GM18909 (cell line): ENCODE results near the gene LIMK2.
"Not testable (repeated sequence)": the region's sequence is repeated elsewhere in the genome, so short reads cannot be mapped to it uniquely, and the experiment has no call there.

ENCODE experiments used
- ATAC-seq: cut with Tn5 transposase; IDR thresholded peaks from one replicate; pipeline ENCODE4 v1.9.1; 2021; ENCODE audit warnings: mild to moderate bottlenecking; ENCODE audit not compliant: unreplicated experiment, poor library complexity

The LIMK2 gene

DNA sequence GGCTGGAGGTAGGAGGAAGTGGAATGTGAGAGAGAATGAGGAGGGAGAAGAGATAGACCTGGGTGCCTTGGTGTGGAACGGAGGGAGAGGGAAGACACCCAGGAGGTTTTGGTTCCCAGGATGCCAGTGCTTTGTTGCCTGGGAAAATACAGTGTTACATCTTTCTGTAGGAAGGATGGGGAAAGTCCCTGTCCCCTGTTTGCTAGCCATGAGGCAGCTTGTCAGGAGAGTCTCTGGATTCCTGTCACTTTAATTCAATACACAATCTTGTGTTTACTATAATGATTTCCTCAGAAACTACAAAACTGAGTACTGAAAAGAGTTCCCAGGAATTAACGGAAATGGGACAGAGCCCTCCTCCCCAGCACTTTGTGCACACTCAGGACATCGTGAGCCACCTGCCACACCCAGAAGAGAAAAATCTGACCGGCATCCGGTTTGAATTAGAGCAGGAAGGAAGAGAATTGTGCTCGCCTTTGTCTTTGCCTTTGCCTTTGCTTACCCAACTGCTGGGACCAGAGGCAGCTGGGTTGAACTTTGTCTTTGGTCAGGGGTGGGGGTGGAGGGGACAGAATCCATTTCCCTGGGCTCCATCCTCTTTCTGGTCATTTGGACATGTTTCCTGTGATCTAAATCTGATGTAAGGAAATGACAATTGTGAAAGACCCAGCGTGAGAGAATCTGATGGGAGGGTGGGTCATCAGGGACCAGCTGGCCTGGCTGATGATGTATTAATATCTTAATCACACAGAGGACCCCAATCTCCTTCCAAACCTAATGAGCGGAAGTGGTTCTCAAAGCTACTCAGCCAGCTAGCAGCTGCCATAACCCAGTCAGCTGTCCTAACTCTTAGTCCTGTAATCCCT lies 1.3 kb upstream of the LIMK2 start:
- ATAC-seq: no peak

DNA sequence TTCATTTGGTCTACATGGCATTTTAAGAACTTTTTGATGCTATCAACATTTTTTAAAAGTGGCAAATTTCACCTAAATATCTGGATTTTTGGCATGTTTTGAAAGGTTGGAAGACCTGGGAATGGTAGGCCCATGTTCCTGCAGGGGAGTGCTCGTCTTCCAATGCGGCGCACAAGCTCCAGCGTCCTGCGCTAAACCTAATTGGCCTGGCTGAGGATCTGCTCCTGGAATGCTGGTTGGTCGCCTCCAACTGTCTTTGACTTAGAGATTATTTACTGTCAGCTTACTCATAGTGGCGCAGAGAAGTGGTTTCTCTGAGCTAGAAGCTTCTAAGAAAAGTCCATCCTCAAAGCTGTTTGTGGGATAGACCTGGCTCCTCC lies 626 bp upstream of the LIMK2 start:
- ATAC-seq: no peak

DNA sequence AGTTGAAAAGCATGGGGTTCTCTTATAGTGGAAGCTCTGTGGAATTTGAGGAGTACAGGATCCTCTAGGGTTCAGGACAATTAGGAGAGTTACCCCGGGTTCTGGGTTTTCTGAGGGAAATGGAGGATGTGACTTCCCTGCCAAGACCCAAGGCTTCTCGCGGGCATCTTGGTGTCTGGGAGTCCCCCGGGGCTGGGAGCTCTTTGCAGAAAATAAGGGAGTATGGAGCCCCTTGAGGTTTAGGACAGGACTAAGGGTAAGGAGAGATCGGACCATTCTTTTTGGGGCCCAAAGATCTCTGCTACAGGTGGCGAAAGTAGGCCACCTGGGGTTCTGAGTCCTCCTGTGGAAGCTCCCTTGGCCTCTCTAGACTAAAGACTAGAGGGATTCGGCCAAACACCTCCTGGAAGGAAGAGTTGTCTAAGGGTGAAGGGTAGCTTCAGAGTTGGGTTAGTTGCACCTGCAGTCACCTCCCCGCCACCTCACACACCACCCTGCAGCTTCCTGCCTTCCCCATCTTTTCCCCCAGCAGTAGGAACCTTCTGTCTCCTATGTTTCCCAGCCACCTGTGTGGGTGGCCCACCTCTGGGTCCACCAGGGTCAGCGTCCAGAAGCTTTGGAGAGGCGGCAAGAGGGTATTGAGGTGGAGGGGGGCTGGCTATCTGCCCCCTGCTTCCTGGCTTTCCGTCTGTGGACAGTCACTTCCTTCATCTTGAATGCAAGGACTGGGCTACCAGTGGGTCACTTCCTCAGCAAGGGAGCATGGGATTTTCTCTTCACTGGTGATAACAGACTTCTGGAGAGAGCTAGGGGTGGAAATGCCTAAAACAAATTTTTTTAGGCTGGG lies 908 bp downstream of the LIMK2 start:
- no peak for ATAC-seq

DNA sequence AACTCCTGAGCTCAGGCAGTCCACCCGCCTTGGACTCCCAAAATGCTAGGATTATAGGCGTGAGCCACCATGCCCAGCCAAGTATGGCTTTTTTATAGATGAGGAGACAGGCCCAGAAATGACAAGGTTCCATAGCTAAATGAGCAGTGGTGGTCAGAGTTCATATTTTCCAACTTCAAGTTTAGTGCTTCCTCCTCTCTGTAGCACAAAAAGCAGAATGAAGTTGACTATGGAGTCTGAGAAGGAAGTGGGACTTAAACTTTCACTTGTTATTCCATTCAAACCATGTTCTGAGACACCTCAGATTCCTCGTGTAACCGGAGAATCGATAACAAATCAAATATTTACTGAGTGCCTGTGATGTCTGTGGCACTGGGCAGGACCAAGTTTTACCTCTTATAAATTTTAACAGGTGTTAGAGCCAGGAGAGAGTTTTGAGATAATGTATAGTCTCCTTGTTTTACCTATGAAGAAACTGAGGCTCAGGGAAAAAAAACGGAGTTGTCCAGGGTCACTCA lies 3.0 kb downstream of the LIMK2 start:
- no peak for ATAC-seq

DNA sequence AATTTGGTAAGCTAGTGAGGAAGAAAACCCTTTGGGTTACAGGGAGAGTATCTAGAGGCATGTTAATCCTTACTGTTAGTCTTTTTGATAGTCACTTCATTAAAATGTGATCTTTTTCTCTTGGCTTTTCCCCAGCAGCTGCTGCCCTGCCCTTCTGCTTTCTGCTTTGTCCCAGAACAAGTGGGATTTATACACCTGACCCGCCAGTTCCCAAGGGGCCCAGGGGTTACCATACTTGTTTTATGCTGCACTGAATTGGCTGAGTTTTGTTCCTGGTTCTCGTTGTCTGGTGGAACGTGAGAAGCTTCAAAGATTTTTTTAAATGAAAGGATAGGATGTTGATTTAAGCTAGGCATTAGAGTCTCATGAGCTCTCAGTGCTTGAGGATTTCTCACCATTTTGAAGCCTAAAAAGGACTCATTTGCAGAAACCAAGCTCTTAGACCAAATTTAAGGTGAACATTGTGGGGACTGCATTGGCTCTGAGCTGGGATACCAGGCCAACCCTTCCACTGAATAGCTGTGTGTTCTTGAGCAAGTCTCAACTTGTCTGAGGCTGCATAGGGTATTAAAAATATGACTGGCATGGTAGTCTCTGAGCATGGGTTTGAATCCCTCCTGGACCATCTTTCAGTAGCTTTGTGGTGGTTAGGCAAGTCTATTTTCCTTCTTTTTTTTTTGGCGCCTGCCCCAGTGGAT lies 6.6 kb downstream of the LIMK2 start:
- ATAC-seq: no peak

DNA sequence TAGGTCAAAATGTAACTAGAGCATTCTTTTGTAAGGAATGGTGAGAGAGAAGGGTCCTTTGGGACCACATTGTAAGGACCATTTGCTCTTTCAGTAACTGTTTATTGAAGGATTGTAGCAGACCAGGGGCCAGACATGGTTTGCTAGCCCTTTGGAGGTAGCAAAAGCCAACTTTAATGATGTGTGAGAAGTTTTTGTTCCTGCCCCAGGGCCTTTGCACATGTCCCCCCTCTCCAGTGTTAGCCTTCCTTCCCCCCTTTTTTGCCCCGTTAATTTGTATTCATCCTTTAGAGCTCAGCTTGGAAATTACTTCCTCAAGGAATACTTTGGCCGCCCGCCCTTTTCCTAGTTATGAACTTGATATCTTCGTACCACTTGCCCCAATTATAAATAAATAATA lies 9.0 kb downstream of the LIMK2 start:
- no peak for ATAC-seq

DNA sequence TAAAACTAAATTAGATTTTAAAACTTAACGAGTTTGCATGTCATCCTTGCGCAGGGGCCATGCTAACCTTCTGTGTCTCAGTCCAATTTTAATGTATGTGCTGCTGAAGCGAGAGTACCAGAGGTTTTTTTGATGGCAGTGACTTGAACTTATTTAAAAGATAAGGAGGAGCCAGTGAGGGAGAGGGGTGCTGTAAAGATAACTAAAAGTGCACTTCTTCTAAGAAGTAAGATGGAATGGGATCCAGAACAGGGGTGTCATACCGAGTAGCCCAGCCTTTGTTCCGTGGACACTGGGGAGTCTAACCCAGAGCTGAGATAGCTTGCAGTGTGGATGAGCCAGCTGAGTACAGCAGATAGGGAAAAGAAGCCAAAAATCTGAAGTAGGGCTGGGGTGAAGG lies 10.6 kb downstream of the LIMK2 start:
- ATAC-seq: no peak

DNA sequence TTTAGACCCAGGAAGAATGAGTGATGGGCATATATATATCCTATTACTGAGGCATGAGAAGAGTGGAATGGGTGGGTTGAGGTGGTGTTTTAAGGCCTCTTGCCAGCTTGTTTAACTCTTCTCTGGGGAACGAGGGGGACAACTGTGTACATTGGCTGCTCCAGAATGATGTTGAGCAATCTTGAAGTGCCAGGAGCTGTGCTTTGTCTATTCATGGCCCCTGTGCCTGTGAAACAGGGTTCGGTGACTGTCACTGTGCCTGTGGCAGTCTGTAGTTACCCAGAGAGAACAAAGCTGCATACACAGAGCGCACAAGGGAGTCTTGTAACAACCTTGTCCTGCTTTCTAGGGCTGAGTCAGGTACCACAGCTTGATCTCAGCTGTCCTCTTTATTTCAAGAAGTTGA lies 11.7 kb downstream of the LIMK2 start:
- no peak for ATAC-seq

DNA sequence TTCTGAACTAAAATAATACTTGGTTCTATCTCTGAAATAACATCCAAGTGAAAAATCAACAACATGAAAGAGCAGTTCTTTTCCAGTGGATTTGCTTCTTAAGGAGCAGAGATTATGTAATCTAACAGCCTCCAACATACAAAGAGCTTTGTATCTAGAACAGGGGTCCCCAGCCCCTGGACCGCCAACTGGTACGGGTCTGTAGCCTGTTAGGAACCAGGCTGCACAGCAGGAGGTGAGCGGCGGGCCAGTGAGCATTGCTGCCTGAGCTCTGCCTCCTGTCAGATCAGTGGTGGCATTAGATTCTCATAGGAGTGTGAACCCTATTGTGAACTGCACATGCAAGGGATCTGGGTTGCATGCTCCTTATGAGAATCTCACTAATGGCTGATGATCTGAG lies 12.6 kb downstream of the LIMK2 start:
- not testable (repeated sequence) for ATAC-seq

DNA sequence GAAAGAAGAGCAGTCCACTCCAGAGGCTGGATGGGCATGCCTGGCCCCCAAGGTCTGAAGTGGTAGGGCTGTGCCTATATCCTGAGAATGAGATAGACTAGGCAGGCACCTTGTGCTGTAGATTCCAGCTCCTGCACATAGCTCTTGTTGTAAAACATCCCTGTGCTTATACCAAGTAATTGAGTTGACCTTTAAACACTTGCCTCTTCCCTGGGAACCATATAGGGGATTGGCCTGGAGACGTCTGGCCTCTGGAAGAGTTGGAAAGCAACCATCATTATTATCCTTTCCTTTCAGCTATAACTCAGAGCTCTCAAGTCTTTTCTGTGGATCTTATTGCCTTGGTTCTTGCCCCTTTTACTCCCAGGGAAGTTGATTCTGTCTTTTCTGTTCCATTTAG lies 15.1 kb downstream of the LIMK2 start:
- ATAC-seq: no peak

DNA sequence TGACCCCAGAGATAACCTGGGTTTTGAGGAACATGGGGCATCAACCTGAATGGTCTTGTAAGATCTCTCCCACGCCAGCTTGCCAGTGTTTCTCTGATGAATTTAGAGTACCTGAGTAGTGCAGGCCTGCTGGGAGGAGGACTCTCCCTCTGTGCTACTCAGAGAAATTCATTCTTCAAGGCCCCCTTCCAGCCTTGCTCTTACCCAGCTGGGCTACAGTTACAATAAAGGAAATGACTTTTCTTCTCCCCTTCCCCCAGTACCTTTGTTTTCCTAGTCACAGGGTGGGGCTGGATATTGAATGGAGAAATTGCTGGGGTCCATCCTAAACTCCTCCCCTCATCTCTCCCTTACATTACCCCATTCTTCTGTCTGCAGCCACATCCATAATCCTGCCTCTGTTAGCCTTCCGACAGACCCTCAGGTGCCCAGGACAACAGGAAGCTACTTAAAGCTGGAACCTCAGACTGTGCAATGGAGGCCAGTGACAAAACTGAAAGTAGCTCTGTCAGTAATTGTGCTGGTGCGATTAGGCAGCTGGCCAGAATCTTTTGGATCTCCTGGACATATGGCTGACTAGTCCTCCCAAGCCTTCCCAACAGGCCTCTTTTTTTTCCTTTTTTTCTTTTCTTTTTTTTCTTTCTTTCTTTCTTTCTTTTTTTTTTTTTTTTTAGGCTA lies 17.4 kb downstream of the LIMK2 start:
- ATAC-seq: no peak

DNA sequence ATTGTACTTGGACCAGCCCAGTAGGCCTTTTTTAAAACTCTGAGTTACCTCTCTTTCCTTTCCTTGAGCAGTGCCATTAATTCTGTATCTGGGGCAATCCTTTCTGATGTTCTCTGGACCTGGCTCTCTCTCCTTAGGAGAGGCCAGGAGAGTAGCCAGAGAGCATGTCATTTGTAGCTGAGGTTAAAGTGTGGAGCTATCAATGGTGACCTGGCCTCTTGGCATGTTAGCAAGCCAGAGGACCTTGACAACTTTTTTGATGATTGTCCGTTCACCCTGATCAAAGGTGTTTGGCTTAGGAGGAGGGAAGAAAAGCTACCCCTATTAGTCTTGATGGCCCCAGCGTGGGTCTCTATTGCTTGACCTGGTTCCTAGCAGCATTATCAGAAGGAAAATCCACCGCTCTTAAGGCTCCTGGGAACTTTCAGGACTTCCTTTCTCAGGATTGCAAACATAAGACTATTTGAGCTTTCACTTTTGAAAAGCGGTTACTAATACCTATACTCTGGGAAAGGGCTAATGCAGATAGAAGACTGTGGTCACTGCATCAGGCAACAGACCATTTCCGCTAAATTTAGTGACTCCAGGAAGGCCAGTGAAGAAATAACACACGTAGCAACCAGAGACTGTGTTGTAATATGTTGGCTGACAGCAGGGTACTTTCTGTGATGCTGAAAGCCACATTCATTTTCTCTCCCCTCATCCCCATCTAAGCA lies 18.2 kb downstream of the LIMK2 start:
- no peak for ATAC-seq

DNA sequence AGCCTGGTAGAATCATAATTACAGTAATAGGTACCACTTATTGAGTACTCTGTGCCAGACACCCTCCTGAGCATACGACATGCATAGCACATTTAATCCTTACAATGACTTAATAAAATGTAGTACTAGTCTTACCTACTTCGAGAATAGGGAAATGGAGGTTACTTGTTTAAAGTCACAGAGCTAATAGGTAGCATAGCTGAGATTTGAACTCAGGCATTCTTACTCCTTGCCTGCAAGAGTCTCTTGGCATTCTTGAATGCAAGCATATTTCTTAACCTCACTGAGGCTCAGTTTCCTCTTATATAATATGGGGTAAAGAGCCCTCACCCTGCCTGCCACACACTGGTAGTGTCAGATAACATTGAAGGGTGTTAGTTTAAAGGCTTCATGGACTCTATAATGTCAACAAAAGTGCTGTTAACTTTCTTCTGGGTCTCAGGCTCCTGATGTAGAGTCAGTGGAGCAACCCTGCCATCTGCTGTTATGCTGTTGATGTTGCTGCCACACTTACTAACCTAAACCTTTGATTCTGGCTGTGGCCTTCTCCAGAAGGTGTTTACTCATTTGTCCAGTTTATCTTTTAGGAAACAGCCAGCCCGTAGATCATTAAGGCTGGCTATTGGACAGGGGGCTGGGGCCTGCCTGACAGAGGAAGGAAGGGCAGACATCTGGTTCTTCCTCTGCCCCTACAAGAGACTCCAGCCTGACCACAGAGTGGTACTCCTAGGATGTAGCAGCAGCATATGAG lies 18.9 kb downstream of the LIMK2 start:
- ATAC-seq: no peak

DNA sequence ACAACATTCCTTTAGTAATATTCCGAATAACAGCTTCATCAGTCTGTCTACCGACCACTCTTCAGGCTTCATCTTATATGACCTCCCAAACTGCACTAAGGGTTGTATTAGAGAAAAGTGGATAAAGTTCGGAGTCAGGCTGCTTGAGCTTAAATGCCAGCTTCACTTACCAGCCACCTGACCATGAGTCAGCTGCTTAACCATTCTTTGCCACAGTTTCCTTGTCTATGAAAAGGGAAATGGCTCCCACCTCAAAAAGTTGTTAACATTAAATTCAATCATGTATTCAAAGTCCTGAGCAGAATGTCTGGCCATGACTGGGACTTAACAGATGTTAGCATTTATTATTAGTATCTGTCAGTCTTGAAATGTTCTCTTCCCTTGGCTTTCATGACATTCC lies 20.9 kb downstream of the LIMK2 start:
- no peak for ATAC-seq

DNA sequence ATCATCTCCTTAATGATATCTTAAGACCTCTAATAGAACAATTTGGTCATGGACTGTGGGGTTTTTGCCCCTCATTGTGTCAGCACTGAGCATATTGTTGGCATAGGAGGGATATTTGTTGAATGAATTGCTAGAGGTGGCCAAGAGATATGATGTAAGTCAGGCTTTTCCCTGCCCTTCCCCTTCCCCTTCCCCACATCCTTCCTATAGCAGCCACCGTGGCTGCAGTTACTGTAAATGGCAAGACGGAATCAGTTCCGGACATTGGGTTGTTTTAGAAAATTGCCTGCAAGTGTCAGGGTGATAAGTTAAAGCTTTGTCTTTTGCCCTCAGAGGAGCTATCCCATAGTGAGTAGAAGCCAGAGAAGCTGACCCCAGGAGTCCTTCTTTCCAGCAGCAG lies 23.0 kb downstream of the LIMK2 start:
- ATAC-seq: no peak

DNA sequence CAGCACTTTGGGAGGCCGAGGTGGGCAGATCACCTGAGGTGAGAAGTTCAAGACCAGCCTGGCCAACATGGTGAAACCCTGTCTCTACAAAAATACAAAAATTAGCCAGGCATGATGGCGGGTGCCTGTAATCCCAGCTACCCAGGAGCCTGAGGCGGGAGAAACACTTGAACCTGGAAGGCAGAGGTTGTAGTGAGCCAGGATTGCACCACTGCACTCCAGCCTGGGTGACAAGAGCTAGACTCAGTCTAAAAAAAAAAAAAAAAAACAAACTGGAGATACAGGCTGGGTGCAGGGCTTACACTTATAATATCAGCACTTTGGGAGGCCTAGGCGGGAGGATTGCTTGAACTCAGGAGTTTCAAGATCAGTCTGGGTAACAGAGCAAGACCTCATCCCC lies 23.9 kb downstream of the LIMK2 start:
- not testable (repeated sequence) for ATAC-seq

DNA sequence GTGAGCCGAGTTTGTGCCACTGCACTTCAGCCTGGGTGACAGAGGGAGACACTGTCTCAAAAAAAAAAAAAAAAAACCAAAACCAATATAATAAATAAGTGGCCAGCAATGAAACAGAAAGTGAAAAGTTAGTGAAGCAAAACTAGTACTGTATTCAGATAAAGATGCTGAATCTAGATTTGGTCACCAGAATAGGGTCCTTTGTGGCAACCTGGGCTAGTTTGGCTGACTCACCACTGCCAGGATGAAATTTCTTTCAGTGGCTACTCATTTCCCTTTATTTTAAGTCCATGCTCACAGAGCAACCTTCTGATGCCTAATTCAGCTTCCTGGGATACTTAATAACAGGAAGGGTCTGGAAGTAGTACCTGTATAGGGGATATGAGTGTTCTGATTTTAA lies 26.0 kb downstream of the LIMK2 start:
- no peak for ATAC-seq

DNA sequence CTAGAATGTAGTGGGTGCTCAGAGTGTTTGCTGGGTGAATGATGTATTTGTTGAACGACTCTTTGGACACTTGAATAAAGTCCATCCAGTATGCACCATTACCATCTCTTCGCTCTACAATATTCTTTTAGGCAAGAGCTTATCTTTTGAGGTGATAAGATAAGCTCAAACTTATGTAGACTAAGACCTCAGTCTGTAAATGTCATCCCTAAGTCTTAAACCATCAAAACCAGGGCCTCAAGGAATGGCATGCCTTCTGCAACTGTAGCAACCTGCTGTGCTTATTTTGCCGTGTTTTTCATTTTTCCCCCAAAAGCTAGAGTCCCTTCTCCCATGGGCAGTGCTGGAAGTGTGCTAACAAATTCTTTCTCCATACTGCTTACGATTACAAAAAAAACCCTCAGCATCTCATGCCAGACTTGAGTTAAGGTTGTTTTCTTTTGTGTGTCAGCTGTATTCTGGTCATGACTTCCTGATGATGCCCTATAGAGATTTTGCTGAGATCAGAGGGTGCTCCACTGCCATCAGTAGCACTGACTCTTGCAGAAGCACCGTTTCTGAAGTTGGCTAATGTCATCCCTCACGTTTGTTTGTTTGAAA lies 27.8 kb downstream of the LIMK2 start:
- no peak for ATAC-seq

DNA sequence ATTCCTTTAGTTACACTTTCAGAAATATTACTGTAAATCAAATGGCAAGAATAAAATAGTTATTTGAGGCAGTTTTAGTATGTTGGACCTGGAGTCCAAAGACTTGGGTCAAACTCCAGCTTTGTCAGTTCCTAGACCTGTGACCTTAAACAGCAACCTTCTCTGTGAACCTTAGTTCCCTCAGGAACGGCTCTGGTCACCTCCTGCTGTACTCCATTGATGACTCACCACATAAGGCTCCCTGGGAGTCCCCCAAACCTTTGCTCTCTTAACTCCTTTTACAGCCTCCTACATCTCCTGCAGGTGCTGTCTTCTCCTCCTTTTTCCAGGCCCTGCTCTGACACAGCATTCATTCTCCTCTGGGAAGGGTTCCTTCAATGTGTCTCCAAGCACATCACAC lies 29.1 kb downstream of the LIMK2 start:
- no peak for ATAC-seq
